Neural crest cell (in vitro differentiated cells): ENCODE results near the gene CLEC16A. TPM values are rescaled to one million over a fixed set of nuclear protein-coding genes. Genes with fewer than 3 reads are reported as not detected.
A peak's percentile ranks its signal among the peaks of the same experiment; 100 is the strongest.
"Not testable (repeated sequence)": the region's sequence is repeated elsewhere in the genome, so short reads cannot be mapped to it uniquely, and the experiment has no call there.

Source experiments
- DNase-seq: peaks from one replicate; pipeline ENCODE4 v3.0.0; 2021; ENCODE audit warnings: low read depth, mixed read lengths, low spot score
- H3K27ac Mint-ChIP-seq: one replicate; pipeline ENCODE4 v1.8.0; 2021; ENCODE audit warnings: mild to moderate bottlenecking, mixed read lengths; ENCODE audit not compliant: unreplicated experiment
- H3K27me3 Mint-ChIP-seq: 2 replicates; pipeline ENCODE4 v1.8.0; 2021; ENCODE audit warnings: low read depth, mild to moderate bottlenecking, mixed read lengths
- H3K36me3 Mint-ChIP-seq: 2 replicates; pipeline ENCODE4 v1.8.0; 2021; ENCODE audit warnings: low read depth, mild to moderate bottlenecking, mixed read lengths
- H3K4me1 Mint-ChIP-seq: 2 replicates; pipeline ENCODE4 v1.8.0; 2021; ENCODE audit warnings: mixed read lengths
- H3K4me3 Mint-ChIP-seq: one replicate; pipeline ENCODE4 v1.8.0; 2021; ENCODE audit warnings: mild to moderate bottlenecking, mixed read lengths
- H3K9me3 Mint-ChIP-seq: 2 replicates; pipeline ENCODE4 v1.8.0; 2021; ENCODE audit warnings: mixed read lengths
- total RNA-seq: library from RNA; stranded (reverse); gene quantifications from 2 replicates; pipeline ENCODE4 v1.2.1, GENCODE V29; 2021
- TF ChIP-seq, protein P1 (sequence below): fragments of 200-600 bp; sonication (generic); conservative IDR thresholded peaks from 2 replicates; pipeline ENCODE4 v1.5.0; 2021; ENCODE audit warnings: antibody characterized with exemption, mild to moderate bottlenecking

The CLEC16A gene
- total RNA-seq, 1 donor from 2014 or later: 21.3 TPM

- Mint-ChIP-seq H3K36me3 (no peaks in the 10 kb centered on the region), H3K9me3 (no peaks in the 10 kb centered on the region), H3K4me3 (no peak overlapping the region), H3K4me1 (peaks cover 5% of the 10 kb centered on the region), H3K27ac (no peak overlapping the region), H3K27me3 (no peaks in the 10 kb centered on the region)
- no peak for DNase-seq
- TF ChIP-seq, protein P1, sequence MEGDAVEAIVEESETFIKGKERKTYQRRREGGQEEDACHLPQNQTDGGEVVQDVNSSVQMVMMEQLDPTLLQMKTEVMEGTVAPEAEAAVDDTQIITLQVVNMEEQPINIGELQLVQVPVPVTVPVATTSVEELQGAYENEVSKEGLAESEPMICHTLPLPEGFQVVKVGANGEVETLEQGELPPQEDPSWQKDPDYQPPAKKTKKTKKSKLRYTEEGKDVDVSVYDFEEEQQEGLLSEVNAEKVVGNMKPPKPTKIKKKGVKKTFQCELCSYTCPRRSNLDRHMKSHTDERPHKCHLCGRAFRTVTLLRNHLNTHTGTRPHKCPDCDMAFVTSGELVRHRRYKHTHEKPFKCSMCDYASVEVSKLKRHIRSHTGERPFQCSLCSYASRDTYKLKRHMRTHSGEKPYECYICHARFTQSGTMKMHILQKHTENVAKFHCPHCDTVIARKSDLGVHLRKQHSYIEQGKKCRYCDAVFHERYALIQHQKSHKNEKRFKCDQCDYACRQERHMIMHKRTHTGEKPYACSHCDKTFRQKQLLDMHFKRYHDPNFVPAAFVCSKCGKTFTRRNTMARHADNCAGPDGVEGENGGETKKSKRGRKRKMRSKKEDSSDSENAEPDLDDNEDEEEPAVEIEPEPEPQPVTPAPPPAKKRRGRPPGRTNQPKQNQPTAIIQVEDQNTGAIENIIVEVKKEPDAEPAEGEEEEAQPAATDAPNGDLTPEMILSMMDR: no peak
These were observed 21.8 kb upstream of the CLEC16A start for GRCh38 chr16:10922328-10923145.

DNA sequence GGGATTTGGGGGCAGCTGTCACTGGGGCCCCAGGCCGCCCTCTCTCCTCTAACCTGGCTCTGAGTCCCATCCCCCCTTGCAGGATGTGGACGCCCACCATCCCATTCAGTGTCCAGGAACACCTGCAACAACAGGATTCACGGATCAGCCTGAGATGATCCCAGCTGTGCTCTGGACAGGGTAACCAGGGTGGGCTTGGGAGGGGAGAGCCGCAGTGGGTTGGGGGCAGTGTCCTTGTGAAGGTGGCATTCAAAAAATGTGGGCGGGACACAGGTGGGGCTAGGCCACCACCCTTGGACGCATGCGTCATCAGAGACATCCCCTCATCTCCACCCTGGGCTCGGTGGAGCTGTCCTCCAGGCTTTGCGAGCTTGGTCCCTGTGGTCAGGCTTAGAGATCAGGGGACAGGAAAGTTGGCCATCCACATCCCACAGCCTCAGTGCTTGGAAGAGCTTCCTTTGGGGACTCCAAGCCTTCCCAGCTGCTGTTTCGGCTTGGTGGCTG, 21.2 kb upstream of the CLEC16A start:
- peak overlapping the region; percentile 19 for H3K27ac Mint-ChIP-seq
- peaks cover 5% of the 10 kb centered on the region for H3K4me1 Mint-ChIP-seq
- DNase-seq: no peak
- H3K27me3 Mint-ChIP-seq: no peaks in the 10 kb centered on the region
- H3K4me3 Mint-ChIP-seq: no peak overlapping the region
- TF ChIP-seq, protein P1: no peak
- H3K9me3 Mint-ChIP-seq: no peaks in the 10 kb centered on the region
- peaks cover 4% of the 10 kb centered on the region for H3K36me3 Mint-ChIP-seq

GRCh38 chr16:10923650-10924214, 20.6 kb upstream of the CLEC16A start:
- peaks cover 2% of the 10 kb centered on the region for H3K4me1 Mint-ChIP-seq
- H3K36me3 Mint-ChIP-seq: peaks cover 4% of the 10 kb centered on the region
- no peak for DNase-seq
- no peaks in the 10 kb centered on the region for H3K9me3 Mint-ChIP-seq
- TF ChIP-seq, protein P1: no peak
- peak overlapping the region; percentile 19 for H3K27ac Mint-ChIP-seq
- H3K27me3 Mint-ChIP-seq: no peaks in the 10 kb centered on the region
- no peak overlapping the region for H3K4me3 Mint-ChIP-seq

GRCh38 chr16:10925285-10925684, 19.1 kb upstream of the CLEC16A start:
- not testable (repeated sequence) for H3K4me1 Mint-ChIP-seq, H3K27ac Mint-ChIP-seq, H3K27me3 Mint-ChIP-seq, H3K36me3 Mint-ChIP-seq, H3K4me3 Mint-ChIP-seq, H3K9me3 Mint-ChIP-seq, DNase-seq

GRCh38 chr16:10926094-10926493, 18.3 kb upstream of the CLEC16A start:
- DNase-seq: no peak
- Mint-ChIP-seq H3K4me1 (no peaks in the 10 kb centered on the region), H3K27ac (no peak overlapping the region), H3K36me3 (peaks cover 4% of the 10 kb centered on the region), H3K4me3 (no peak overlapping the region), H3K9me3 (no peaks in the 10 kb centered on the region), H3K27me3 (no peaks in the 10 kb centered on the region)
- TF ChIP-seq, protein P1: no peak

GRCh38 chr16:10926867-10927266, 17.5 kb upstream of the CLEC16A start:
- no peaks in the 10 kb centered on the region for H3K9me3 Mint-ChIP-seq
- TF ChIP-seq, protein P1: no peak
- no peaks in the 10 kb centered on the region for H3K27me3 Mint-ChIP-seq
- H3K4me1 Mint-ChIP-seq: no peaks in the 10 kb centered on the region
- H3K36me3 Mint-ChIP-seq: peaks cover 4% of the 10 kb centered on the region
- H3K27ac Mint-ChIP-seq: no peak overlapping the region
- no peak overlapping the region for H3K4me3 Mint-ChIP-seq
- DNase-seq: no peak
